K562 (cell line): Measurements from ENCODE around the gene ACOD1. TPM values are rescaled to one million over a fixed set of nuclear protein-coding genes. Genes with fewer than 3 reads are reported as not detected.

Experiments
- ATAC-seq: fragments of 200-7000 bp; cut with Tn5 transposase; 3 replicates; pipeline ENCODE4 v1.9.1; 2020; ENCODE audit warnings: moderate library complexity
- BruUV-seq: library from RNA; stranded (reverse); fragments of 400-500 nt; replicated peaks from 2 replicates; lab custom pipeline; 2021; lab: Mats Ljungman, UMichigan
- CTCF ChIA-PET: fragments of 300-600 bp; formaldehyde crosslinking; extraction: SDS; loops from one replicate; lab custom pipeline; 2021; ENCODE audit warnings: low intra/inter-chr PET ratio; lab: Yijun Ruan, JAX
- POLR2A ChIA-PET: fragments of 300-600, 350-650 bp; sonication (Branson Sonifier 250); formaldehyde crosslinking; extraction: SDS; loops from one replicate; lab custom pipeline; 2021; ENCODE audit warnings: antibody characterized with exemption, inconsistent platforms; lab: Yijun Ruan, JAX
- DNase-seq, 4 experiments: peaks; one replicate each; pipeline versions ENCODE4 v3.0.0 to v3.0.0-alpha.2; 2011 to 2018; ENCODE audit warnings: low spot score in 3 of 4, mixed read lengths in 3 of 4; ENCODE audit errors: extremely low read depth in 1 of 4
- FAIRE-seq: peaks from 2 replicates; lab custom pipeline; 2011; peaks lifted over from hg19 to GRCh38; lab: Jason Lieb, UNC
- H2AFZ ChIP-seq: 2 replicates; pipeline ENCODE4 v1.6.0; 2011; ENCODE audit warnings: low read depth, low read length, control low read depth, inconsistent platforms
- H3K27ac ChIP-seq: fragments of 200-600 bp; 3 replicates; pipeline ENCODE4 v1.8.0; 2011; ENCODE audit warnings: low read depth, mild to moderate bottlenecking, control low read depth, inconsistent platforms, low read length, moderate library complexity, mixed read lengths; ENCODE audit errors: extremely low read depth
- H3K27me3 ChIP-seq, 2 experiments: fragments of 300-600 bp in 1 of 2; 2 replicates in 1 of 2; 3 replicates in 1 of 2; pipeline versions ENCODE4 v1.6.0 to v1.8.0; 2011; ENCODE audit warnings: inconsistent platforms in 2 of 2, low read length in 2 of 2, mild to moderate bottlenecking in 1 of 2, mixed read lengths in 1 of 2, moderate library complexity in 1 of 2; ENCODE audit not compliant: control insufficient read depth in 2 of 2, insufficient read depth in 2 of 2
- H3K36me3 ChIP-seq: fragments of 300-600 bp; 3 replicates; pipeline ENCODE4 v1.8.0; 2011; ENCODE audit warnings: mild to moderate bottlenecking, low read length, inconsistent platforms; ENCODE audit not compliant: control insufficient read depth, insufficient read depth
- H3K4me1 ChIP-seq, 2 experiments: fragments of 200-600 bp in 1 of 2; replicated peaks in 1 of 2; 2 replicates in 1 of 2; 3 replicates in 1 of 2; pipeline versions ENCODE4 v1.5.1 to v1.8.0; 2011; ENCODE audit warnings: inconsistent platforms in 2 of 2, low read length in 2 of 2, mild to moderate bottlenecking in 1 of 2, mixed read lengths in 1 of 2, moderate library complexity in 1 of 2; ENCODE audit not compliant: control insufficient read depth in 2 of 2, insufficient read depth in 2 of 2
- H3K4me2 ChIP-seq: 2 replicates; pipeline ENCODE4 v1.6.1; 2011; ENCODE audit warnings: low read length, control low read depth, inconsistent platforms, mixed read lengths; ENCODE audit not compliant: insufficient read depth
- H3K4me3 ChIP-seq: fragments of 200-600 bp; sonication (generic), shearing (Covaris generic); 2 replicates; pipeline ENCODE4 v1.5.1; 2016; ENCODE audit warnings: control low read depth, inconsistent platforms
- H3K79me2 ChIP-seq: fragments of 200-600 bp; 3 replicates; pipeline ENCODE4 v1.8.0; 2011; ENCODE audit warnings: low read length, inconsistent platforms; ENCODE audit not compliant: control insufficient read depth, insufficient read depth
- H3K9ac ChIP-seq, 2 experiments: 2 replicates each; pipeline versions ENCODE4 v1.6.0 to v1.6.1; 2011; ENCODE audit warnings: low read depth in 2 of 2, low read length in 2 of 2, control low read depth in 1 of 2, inconsistent platforms in 1 of 2, mild to moderate bottlenecking in 1 of 2, mixed read lengths in 1 of 2; ENCODE audit not compliant: insufficient read depth in 1 of 2
- H3K9me1 ChIP-seq: one replicate; pipeline ENCODE4 v1.6.0; 2011; ENCODE audit warnings: inconsistent platforms, mild to moderate bottlenecking, low read length, moderate library complexity; ENCODE audit not compliant: control insufficient read depth, insufficient read depth
- H3K9me3 ChIP-seq: replicated peaks from 2 replicates; pipeline ENCODE4 v1.5.1; 2011; ENCODE audit warnings: low read depth, low read length, inconsistent platforms; ENCODE audit not compliant: control insufficient read depth, insufficient read depth
- H4K20me1 ChIP-seq: replicated peaks from 2 replicates; pipeline ENCODE4 v1.6.1; 2011; ENCODE audit warnings: low read length, inconsistent platforms, mixed read lengths; ENCODE audit not compliant: control insufficient read depth, insufficient read depth
- GATAD2A ChIP-seq: fragments of 450-650 bp; IDR thresholded peaks from 2 replicates; pipeline ENCODE4 v1.6.1; 2017
- IFI16 ChIP-seq: fragments of 250-450 bp; sonication (Bioruptor Pico); IDR thresholded peaks from 2 replicates; pipeline ENCODE4 v2.1.2; 2022; ENCODE audit warnings: mild to moderate bottlenecking, inconsistent platforms
- KDM5B ChIP-seq: fragments of 200-600 bp; sonication (generic); IDR thresholded peaks from 2 replicates; pipeline ENCODE4 v1.6.1; 2012; ENCODE audit warnings: low read depth, mild to moderate bottlenecking, moderate library complexity, low read length, control low read depth, inconsistent platforms; ENCODE audit not compliant: insufficient replicate concordance
- MCM7 ChIP-seq, 2 experiments: fragments of 450-650 bp; IDR thresholded peaks; 2 replicates each; pipeline ENCODE4 v1.6.1; 2016 to 2018
- PHF20 ChIP-seq: fragments of 450-650 bp; IDR thresholded peaks from 2 replicates; pipeline ENCODE4 v1.6.1; 2018; ENCODE audit not compliant: partially characterized antibody
- WGBS: fragments of 100-300 bp; shearing (Covaris generic); methylation state at CpG from one replicate; pipeline ENCODE4 v1.1.6; 2016; ENCODE audit warnings: low coverage, mixed read lengths; ENCODE audit not compliant: insufficient coverage; ENCODE audit errors: missing lambda C conversion rate; 5-methylcytosine and 5-hydroxymethylcytosine counted together
- in situ Hi-C: fragments of 300-500 bp; cut with MboI; formaldehyde crosslinking; loops from 4 replicates; pipeline ENCODE4 v1.15.0; 2018; ENCODE audit warnings: inconsistent platforms, mixed read lengths
- intact Hi-C: fragments of 100-400 bp; cut with micrococcal nuclease; formaldehyde crosslinking; loops from 2 replicates; pipeline ENCODE4 v1.14.2; 2022
- polyA plus RNA-seq, 8 experiments: library from polyadenylated mRNA; depleted of rRNA in 4 of 8; stranded (reverse) in 5 of 8; unstranded in 3 of 8; fragments of >200 nt; fragmentation: Nextera tagmentation in 2 of 8; fragmentation: Illumina TruSeq in 1 of 8; extraction: Ambion mirVana in 2 of 8; extraction: Trizol in 1 of 8; gene quantifications; 2 replicates each; pipeline versions ENCODE4 v1.2.1 to v1.2.3, GENCODE V29; 2011 to 2014; ENCODE audit warnings: inconsistent platforms in 1 of 8, missing spikeins in 1 of 8
- total RNA-seq, 7 experiments: library from RNA; depleted of rRNA in 6 of 7; stranded (reverse); fragments of >200 nt in 6 of 7; fragmentation: Illumina TruSeq in 2 of 7; extraction: Trizol in 2 of 7; gene quantifications; 2 replicates each; pipeline versions ENCODE4 v1.2.1 to v1.2.3, GENCODE V29; 2011 to 2021; ENCODE audit warnings: low replicate concordance in 1 of 7
- TF ChIP-seq, protein P1 (sequence below): IDR thresholded peaks from 2 replicates; pipeline ENCODE4 v1.6.1; 2012; ENCODE audit warnings: low read depth, low read length, improper control_type of control experiment, borderline replicate concordance

The ACOD1 gene
- total and polyA plus RNA-seq, 9 of the 15 experiments (the other 6 are each of a cell fraction or from before 2014, with no cell fraction given): not detected

- Histone ChIP-seq H3K4me3 (no peak overlapping the region), H3K4me1 (no peaks in the 10 kb centered on the region), H3K4me2 (no peak overlapping the region), H3K79me2 (no peaks in the 10 kb centered on the region), H3K9ac (no peak overlapping the region), H3K27me3 (no peaks in the 10 kb centered on the region; a peak in 1 of 5 replicates), H3K9me1 (no peaks in the 10 kb centered on the region)
- POLR2A ChIA-PET: no interaction called here
- in situ Hi-C loops: no loop called here
- ATAC-seq: no peak
- TF ChIP-seq, protein P1, sequence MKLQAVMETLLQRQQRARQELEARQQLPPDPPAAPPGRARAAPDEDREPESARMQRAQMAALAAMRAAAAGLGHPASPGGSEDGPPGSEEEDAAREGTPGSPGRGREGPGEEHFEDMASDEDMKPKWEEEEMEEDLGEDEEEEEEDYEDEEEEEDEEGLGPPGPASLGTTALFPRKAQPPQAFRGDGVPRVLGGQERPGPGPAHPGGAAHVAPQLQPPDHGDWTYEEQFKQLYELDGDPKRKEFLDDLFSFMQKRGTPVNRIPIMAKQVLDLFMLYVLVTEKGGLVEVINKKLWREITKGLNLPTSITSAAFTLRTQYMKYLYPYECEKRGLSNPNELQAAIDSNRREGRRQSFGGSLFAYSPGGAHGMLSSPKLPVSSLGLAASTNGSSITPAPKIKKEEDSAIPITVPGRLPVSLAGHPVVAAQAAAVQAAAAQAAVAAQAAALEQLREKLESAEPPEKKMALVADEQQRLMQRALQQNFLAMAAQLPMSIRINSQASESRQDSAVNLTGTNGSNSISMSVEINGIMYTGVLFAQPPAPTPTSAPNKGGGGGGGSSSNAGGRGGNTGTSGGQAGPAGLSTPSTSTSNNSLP: no peak
- no peak for TF ChIP-seq IFI16 (CRISPR knock-in tag)
- TF ChIP-seq PHF20: no peak
- no peak for TF ChIP-seq KDM5B
- TF ChIP-seq GATAD2A: no peak
- TF ChIP-seq MCM7 (IDR thresholded peaks at IDR 0.05): no peak
- TF ChIP-seq, all 486 proteins: peak for 0
- FAIRE-seq (no peak), DNase-seq (no peak)
- Histone ChIP-seq H2AFZ (no peak overlapping the region), H3K27ac (no peak overlapping the region), H3K36me3 (no peaks in the 10 kb centered on the region), H4K20me1 (no peaks in the 10 kb centered on the region), H3K9me3 (no peaks in the 10 kb centered on the region)
- WGBS: 6% methylated on average over 2 of the region's 2 CpGs
- intact Hi-C loops: no loop called here
- BruUV-seq: no TSS peak
- CTCF ChIA-PET: no interaction called here
These were observed 18.4 kb upstream of the ACOD1 start for GRCh38 chr13:76929851-76930374.
